T-helper 2 cell (primary cell): ENCODE data around the gene TRNAU1AP.
"Not testable (repeated sequence)": the region's sequence is repeated elsewhere in the genome, so short reads cannot be mapped to it uniquely, and the experiment has no call there.

Source experiments
- DNase-seq, 5 experiments: peaks; one replicate each; pipeline versions ENCODE4 v3.0.0 to v3.0.0-alpha.2; 2012 to 2022

Gene TRNAU1AP

GRCh38 chr1:28578696-28579218 is 25.9 kb downstream of the TRNAU1AP start:
- DNase-seq: no peak

GRCh38 chr1:28579401-28579800 is 26.5 kb downstream of the TRNAU1AP start:
- peak in 1 of 5 experiments; percentile 24 for DNase-seq

- peak in 4 of 5 experiments; percentile 30 to 85 (median 42) for DNase-seq
These were observed 28.0 kb downstream of the TRNAU1AP start for GRCh38 chr1:28580722-28581530.

- peak; percentile 86 to 97 (median 88) for DNase-seq
These were observed 28.8 kb downstream of the TRNAU1AP start for GRCh38 chr1:28581531-28582247.

DNA sequence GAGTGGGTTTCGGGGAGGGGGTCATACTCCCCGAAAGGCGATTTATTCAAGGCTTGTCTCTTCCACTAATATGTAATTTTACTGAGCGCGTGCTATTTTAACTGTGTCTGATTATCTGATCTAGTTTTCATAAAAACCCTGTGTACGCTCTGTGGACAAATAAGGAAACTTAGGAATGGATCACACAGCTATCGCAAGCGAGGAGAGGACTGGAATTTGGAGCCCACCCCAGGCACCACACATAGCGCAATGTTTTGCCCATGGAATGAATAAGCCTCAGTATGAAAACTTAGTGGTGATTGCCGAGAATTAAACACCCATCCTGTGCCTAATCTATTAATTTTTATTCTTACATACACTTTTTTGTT is 29.3 kb downstream of the TRNAU1AP start:
- no peak for DNase-seq

DNA sequence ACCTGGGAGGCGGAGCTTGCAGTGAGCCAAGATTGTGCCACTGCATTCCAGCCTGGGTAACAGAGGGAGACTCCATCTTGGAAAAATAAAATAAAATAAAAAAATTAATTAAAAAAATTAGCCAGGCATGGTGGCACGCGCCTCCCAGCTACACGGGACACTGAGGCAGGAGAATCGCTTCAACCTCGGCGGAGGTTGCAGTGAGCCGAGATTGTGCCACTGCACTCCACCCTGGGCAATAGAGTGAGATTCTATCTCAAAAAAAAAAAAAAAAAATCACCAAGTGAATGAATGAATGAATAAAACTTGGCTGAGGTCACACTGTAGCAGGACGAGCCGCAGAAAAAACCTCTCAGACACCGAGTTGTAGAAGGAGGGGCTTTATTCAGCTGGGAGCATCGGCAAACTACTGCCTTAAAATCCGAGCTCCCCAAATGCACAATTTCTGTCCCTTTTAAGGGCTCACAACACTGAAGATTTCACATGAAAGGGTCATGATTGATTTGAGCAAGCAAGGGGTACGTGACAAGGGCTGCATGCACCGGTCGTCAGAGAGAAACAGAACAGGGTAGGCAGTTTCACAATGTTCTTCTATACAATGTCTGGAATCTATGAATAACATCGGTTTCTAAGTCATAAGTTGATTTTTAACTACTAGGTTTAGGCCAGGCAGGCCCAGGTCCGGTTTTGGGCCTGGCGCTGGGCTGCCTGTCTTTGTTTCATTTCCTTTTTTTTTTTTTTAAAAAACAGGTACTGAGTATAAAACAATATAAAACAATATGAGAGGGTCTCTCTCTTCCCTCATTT is 33.9 kb downstream of the TRNAU1AP start:
- not testable (repeated sequence) for DNase-seq

DNA sequence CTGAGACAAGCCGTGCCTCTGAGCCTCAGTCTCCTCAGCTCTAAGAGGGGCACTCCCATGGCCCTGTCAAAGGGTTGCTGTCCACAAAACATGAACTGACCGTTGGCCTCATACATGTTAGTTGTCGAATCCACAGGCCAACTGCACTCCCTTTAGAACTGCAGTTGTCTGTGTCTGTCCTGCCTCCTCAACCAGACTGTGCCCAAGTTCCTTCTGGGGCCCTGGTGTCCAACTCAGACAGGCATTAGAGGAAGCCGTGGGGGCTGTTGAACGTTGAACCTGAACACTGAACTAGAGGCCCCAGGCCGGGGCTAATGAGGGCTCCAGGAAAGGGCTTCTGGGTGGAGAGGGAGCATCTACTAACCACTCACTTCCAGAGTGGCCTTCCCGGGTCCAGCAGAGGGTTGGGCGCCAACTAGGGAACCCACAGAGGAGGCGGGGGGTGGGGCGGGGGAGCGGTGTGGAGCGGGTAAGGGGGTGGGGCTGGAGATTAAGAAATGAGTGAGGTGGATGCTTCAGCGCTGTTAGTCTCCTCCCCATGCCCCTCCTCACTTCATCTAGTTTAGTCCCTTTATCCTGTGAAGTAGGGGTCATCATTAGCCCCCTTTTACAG is 38.9 kb downstream of the TRNAU1AP start, which contains the start of gene RAB42:
Gene RAB42, plus strand, starts transcription at position 558 of the 613 bp plus-strand sequence. CDS start 247 bp downstream, outside the sequence.
- DNase-seq: peak in 1 of 5 experiments; percentile 37

- no peak for DNase-seq
These were observed 39.6 kb downstream of the TRNAU1AP start for GRCh38 chr1:28592321-28593071.

GRCh38 chr1:28593988-28594356 is 41.1 kb downstream of the TRNAU1AP start:
- DNase-seq: not testable (repeated sequence)

DNA sequence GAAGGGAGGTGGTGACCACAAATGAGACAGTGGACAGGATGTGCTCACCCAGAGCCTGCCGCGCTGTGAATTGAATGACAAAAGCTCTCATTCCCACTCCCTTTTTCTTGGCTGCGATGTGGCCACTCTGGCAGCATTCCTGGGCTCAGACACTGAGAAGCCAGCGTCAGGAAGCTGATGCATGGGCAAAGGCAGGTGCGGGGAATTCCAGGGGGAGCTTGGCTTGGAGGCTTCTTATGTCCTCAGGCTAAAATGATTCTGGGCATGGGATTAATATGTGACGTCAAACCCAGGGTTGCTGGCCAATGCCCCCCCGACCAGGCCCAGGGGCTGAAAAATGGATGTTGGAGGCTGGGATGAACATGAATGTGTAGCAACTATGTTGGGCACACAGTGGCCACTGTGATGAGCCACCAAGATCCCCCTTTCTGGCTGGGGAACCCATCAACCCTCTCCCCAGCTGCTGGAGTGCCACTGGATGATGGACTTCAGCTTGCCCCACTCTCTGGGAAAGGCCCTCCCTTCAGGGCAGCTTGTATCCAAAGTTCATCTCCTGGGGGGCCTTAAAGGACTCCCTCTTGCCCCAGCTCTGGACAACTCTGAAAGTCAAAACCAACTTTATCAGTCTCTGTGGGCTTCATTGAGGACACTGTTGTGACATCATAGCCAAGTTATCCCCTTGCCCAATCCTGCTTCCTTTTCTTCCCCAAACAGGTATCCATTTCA is 42.0 kb downstream of the TRNAU1AP start:
- DNase-seq: not testable (repeated sequence)

DNA sequence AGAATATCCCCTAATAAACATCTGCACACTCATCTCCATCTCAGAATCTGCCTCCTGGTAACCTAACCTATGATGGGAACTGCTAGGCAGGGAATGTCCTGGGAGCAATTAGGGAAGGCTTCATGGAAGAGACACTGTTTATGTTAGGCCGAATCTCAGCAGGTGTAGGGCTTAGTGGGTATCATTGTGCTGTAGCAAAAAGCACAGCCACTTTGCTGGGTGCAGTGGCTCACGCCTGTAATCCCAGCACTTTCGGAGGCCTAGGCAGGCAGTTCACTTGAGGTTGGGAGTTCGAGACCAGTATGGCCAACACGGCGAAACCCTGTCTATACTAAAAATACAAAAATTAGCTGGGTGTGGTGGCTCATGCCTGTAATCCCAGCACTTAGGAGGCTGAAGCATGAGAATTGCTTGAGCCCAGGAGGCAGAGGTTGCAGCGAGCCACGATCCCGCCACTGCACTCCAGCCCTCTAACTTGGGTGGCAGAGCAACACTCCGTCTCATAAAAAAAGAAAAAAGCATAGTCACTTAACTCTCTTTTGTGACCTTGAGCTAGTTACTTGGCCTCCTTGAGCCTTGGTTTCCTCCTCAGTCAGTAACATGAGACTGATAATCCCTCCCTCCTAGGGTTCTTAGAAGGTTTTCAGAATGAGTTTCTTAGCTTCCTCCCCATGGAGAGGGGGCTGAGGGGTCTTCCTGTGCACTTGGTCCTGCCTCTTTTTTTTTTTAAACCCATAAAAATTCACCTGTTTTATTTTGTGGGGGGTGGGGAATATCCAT is 42.7 kb downstream of the TRNAU1AP start:
- no peak for DNase-seq

- not testable (repeated sequence) for DNase-seq
These were observed 43.4 kb downstream of the TRNAU1AP start for GRCh38 chr1:28596276-28596675.

GRCh38 chr1:28601696-28602095 is 48.8 kb downstream of the TRNAU1AP start:
- peak in 1 of 5 experiments; percentile 67 for DNase-seq

DNA sequence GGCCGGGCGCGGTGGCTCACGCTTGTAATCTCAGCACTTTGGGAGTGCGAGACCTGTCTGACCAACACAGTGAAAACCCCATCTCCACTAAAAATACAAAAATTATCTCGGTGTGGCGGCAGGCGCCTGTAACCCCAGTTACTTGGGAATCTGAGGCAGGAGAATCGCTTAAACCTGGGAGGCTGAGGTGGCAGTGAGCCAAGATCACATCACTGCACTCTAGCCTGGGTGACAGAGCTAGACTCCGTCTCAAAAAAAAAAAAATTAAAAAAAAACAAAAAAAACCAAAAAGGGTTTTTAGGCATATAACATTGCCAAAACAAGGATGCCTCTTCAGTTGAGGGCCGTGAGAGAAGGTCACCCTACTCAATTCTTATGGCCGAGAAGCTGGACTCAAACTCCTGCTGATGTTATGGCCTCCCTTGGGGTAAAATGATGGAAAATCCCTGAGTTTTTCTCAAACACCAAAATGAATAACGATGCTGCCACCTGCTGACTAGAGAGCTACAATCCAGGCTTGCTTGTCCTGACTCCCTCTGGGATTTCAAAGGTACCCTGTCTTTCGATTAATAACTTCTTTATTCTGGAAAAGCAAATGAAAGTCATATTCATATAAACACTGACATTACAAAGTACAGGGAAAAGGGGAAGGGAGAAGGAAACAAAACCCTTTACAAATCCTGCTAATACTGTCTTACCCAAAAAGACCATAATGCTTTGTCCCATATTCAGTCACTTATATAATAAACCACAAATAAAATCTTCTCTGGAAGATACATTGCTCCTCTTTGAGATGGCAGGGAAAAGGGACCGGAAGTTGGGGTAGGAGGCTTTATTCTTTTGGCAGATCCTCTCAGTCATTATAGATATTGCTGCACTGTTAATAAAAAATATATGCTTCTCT is 49.9 kb downstream of the TRNAU1AP start:
- no peak for DNase-seq

DNA sequence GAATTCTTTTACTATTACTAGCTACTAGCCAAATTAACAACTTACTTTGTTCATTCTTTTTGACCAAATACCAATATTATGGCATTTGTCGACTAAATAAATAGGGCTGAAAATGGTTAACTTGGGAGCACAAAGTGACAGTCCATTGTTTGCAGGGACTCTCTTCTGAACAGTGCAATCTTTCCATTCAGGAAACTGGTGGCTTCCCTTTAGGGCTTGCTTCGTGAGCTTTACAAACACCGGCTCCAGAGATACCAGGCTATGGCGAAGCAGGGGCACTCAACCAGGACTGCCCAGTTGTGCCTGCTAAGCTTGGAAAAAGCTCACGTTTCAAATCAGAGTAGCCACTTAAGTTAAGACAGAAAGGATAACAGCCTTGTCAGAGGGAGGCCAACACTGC is 51.5 kb downstream of the TRNAU1AP start:
- DNase-seq: no peak

DNA sequence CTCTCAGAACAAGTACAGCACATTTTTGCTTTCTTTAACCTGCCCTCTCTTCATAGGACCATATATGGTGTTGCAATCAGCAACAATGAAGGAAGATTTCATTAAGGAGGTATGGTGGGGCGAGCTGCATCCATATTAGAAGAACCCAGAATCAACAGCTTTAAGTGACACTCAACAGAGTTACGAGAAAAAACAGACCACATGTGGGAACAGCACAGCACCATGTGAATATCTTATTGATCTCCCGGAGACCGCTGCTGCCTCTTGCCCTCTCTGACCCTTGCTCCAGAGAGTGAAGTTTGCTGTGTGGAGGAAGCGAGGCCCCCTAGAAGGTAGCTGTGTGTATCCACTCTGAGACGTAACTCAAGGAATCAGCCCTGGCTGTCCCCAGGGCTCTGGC is 52.1 kb downstream of the TRNAU1AP start:
- DNase-seq: no peak

DNA sequence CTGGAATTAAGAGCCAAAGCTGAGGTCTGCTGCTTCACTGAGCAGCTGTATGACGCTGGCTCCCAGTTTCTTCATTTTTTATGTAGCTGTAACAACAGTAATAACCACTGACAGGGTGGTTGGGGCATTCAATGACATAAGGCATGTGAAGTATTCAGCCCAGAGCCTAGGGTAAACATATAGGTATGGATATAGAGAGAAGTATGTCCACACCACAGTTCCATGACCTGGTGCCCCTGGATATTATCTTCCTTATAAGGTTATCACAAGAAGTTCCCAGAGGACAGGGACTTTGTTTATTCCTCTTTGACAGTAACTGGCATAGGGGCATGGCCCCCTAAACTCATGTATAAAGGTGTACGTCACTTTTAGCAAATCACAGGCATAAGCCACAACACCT is 53.9 kb downstream of the TRNAU1AP start:
- no peak for DNase-seq

DNA sequence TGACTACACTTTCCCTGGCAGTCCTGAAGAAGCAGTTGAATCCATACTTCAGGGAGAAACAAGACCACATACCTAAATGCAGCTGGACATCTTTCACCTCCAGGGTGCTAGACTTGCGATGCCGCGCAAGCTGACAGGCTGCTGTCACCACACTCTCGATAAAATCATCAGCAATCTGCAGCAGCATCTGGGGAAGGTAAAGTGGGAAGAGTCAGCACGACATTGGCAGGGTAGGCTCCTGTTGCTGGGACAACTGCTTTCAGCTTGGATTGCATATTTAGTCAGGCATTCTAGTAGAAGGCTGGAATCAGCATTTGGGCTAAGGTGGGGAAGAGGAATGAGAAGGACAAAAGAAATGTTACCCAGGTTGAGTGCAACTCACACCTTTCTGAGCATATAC is 60.3 kb downstream of the TRNAU1AP start:
- DNase-seq: no peak
